Stimulated activated CD8-positive, alpha-beta memory T cell treated with anti-CD3 and anti-CD28 coated beads, Interleukin-4, amount 100 ng/mL, for 1 hour (primary cell): ENCODE results near the gene TLCD5.

Experiments used
- DNase-seq, 2 donors: peaks; one replicate each; pipeline ENCODE4 v3.0.0-alpha.2; 2020; ENCODE audit warnings: low read depth in 2 of 2, low spot score in 1 of 2

The TLCD5 gene

GRCh38 chr11:120336641-120337354 is 11.7 kb downstream of the TLCD5 start:
- DNase-seq, result no peak

- no peak for DNase-seq
Observed at GRCh38 chr11:120337355-120338106, 12.4 kb downstream of the TLCD5 start.

- DNase-seq, result no peak
Observed at GRCh38 chr11:120338107-120338933, 13.2 kb downstream of the TLCD5 start.

- DNase-seq, result no peak
Observed at GRCh38 chr11:120339394-120339890, 14.3 kb downstream of the TLCD5 start.

- DNase-seq, result no peak
Observed at GRCh38 chr11:120340529-120340928, 15.4 kb downstream of the TLCD5 start.

GRCh38 chr11:120342226-120342625 is 17.1 kb downstream of the TLCD5 start:
- DNase-seq, result no peak

GRCh38 chr11:120342678-120343077 is 17.6 kb downstream of the TLCD5 start:
- DNase-seq, result no peak

- no peak for DNase-seq
Observed at GRCh38 chr11:120343429-120343828, 18.3 kb downstream of the TLCD5 start.

GRCh38 chr11:120344302-120345004 is 19.4 kb downstream of the TLCD5 start:
- no peak for DNase-seq

GRCh38 chr11:120346233-120346632 is 21.1 kb downstream of the TLCD5 start:
- no peak for DNase-seq

- DNase-seq, result no peak
Observed at GRCh38 chr11:120350637-120351036, 25.5 kb downstream of the TLCD5 start.

GRCh38 chr11:120352405-120352804 is 27.3 kb downstream of the TLCD5 start:
- no peak for DNase-seq

- no peak for DNase-seq
Observed at GRCh38 chr11:120354068-120354467, 29.0 kb downstream of the TLCD5 start.

GRCh38 chr11:120354779-120355178 is 29.7 kb downstream of the TLCD5 start:
- no peak for DNase-seq

- DNase-seq, result no peak
Observed at GRCh38 chr11:120357620-120358019, 32.5 kb downstream of the TLCD5 start.

- DNase-seq, result no peak
Observed at GRCh38 chr11:120358729-120359128, 33.6 kb downstream of the TLCD5 start.

GRCh38 chr11:120363436-120363835 is 38.3 kb downstream of the TLCD5 start:
- DNase-seq, result no peak

- no peak for DNase-seq
Observed at GRCh38 chr11:120365512-120365911, 40.4 kb downstream of the TLCD5 start.

- no peak for DNase-seq
Observed at GRCh38 chr11:120372296-120372695, 47.2 kb downstream of the TLCD5 start.

GRCh38 chr11:120375076-120375475 is 50.0 kb downstream of the TLCD5 start:
- DNase-seq, result no peak
